ENCODE results near the gene AGBL4. TPM values are rescaled to one million over a fixed set of nuclear protein-coding genes. Genes with fewer than 3 reads are reported as not detected.

The AGBL4 gene
- total RNA-seq, 1 donor from 2014 or later, result 3.1 TPM

DNA sequence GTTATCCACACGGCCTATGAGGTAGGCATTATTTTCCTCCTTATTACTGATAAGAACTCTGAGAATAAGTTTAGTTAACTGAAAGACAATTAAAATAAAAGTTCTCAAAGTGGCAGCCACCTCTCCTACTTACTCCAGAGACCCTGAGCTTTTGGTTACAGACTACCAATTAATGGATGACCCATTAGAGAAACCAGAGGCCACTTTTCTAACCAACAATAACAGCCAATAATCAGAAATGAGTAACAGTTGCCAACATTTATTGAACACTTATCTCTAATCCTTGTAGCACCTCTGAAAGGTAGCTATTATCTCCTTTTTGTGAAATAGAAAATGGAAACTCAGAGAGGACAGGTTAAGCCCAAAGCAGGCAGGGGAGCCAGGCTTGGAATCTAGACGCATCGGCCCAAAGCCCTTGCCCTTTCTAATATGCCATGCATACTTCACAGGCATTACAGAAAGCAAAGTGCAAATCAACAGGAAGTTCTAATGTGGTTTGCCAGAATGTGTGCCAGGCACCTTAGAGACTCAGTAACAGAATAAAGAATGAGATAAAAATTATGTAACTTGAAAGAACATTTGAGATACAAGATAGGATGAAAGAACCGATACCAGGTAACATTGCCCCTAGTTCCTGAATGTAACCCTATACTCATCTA, 1297.1 kb downstream of the AGBL4 start:
- DNase-seq (ENCODE audit: low spot score), result no peak

- DNase-seq (ENCODE audit: low spot score), result no peak
These were observed 1297.6 kb downstream of the AGBL4 start for GRCh38 chr1:48726139-48726538.

DNA sequence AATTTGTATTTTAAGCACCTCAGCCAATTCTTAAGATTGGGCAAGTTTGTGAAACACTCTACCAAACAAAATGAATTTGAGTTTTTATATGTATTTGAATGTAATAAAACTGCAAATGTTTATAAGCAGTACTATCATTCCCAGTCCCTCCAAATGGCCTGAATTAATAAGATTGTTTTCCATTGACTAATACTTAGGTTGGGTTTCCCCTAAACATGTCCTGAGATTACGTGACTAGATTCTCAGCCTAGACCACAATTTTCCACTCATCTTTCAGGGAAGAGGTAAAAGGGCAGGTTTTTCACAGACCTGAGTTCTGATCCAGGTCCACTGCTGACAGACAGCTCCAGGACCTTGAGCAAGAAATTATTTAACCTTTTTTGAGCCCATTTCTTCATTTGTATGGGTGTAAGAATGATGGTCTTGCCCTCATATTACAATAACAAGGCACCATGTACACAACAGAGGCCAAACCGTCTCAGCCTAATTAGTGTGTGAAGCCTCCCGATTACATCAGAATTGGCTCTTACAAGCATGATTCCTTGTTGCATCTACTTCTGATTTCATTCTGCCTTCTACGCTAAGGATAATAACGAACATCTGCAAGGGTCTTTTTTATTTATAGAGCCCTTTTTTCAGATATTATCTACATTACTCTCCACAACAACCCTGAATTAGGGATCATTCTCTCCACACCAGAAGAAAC, 1298.3 kb downstream of the AGBL4 start:
- no peak for DNase-seq (ENCODE audit: low spot score)

DNA sequence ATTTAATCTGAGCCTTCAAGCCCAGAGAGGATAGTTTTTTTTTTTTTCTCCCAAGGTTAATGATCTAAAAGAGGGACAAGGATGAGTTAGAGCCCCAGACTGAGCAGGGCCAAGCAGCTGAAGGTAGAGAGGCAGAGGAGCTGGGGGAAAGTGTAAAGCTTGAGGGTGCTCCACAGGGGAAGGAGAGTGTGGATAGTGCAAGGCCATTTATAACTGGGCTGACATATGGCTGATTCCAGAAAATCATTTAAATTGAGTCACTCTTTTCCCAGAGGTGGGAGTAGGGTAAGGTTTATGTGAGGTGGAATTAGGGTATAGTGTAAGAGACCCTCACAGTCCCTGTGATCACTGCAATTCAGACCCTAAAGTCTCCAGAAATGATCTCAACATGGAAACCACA, 1302.8 kb downstream of the AGBL4 start:
- DNase-seq (ENCODE audit: low spot score), result no peak

DNA sequence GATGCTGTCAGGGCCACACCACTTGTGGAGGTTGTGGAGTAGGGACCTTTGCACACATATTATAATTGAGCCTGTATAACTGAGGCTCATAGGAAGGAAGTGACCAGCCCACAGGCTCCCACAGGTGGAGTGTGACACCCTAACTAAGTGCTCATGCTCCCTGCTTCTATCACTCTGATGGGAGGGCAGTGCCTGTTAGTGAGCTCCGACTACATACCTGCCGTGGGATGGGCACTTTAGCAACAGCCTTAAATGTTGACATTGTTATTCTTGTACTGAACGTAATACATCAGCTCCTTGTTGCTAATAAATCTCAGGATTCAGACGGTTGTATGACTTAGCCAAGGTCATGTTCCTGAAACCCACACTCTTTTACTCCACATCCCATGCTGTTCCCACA, 1305.0 kb downstream of the AGBL4 start:
- no peak for DNase-seq (ENCODE audit: low spot score)

GRCh38 chr1:48718116-48718630, 1305.6 kb downstream of the AGBL4 start:
- DNase-seq (ENCODE audit: low spot score), result no peak

DNA sequence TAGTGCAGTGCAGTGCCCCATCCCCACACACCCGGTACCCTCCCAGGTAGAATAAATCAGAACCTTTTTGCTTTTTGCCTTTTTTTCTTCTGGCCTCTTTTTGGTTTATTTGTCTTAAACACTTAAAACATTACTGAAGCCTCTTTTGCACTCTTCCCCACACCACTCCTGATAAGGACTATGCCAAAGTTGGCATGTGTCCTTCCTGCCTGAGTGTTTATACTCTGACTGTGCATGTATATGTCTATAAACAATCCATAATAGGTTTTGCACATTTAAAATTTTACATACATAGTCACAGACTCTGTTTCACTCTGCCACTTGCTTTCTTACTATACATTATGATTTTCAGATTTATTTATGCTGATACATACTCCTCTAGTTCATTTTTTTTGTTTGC, 1306.7 kb downstream of the AGBL4 start:
- peak; percentile 10 for DNase-seq (ENCODE audit: low spot score)

GRCh38 chr1:48715921-48716320, 1307.8 kb downstream of the AGBL4 start:
- no peak for DNase-seq (ENCODE audit: low spot score)

GRCh38 chr1:48710915-48711314, 1312.8 kb downstream of the AGBL4 start:
- DNase-seq (ENCODE audit: low spot score), result no peak

GRCh38 chr1:48710318-48710717, 1313.4 kb downstream of the AGBL4 start:
- no peak for DNase-seq (ENCODE audit: low spot score)

- DNase-seq (ENCODE audit: low spot score), result no peak
These were observed 1319.0 kb downstream of the AGBL4 start for GRCh38 chr1:48704736-48705135.

GRCh38 chr1:48701445-48701844, 1322.3 kb downstream of the AGBL4 start:
- no peak for DNase-seq (ENCODE audit: low spot score)

DNA sequence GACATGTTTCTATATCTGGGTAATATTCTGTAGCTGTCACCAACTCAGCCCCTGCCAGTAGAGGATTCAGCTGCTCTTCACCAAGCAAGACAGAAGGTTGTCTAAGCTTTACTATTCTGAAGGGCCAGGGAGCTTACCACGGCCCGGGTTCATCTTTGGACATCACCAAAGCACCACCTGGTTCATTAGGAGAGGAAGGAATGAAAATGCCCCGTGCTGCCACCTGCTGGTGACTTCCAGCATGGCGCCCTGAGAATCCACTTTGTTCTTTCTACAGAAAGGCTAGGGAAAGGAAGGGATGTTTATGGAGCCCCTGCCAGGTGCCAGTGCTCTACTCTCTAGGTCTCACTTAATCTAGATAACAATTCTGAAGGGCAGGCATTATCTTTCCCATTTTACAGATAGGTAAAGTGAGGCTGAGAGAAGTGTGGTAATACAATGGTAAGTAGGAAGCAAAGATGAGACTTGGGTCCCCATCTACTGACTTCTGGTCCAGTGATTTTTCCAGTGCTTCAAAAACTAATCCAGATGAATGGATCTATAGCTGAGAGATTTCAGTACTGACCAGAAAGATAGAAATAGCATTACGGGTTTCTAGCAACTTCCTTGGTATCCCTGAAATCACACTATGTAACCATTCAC, 1326.6 kb downstream of the AGBL4 start:
- peak; percentile 29 for DNase-seq (ENCODE audit: low spot score)

DNA sequence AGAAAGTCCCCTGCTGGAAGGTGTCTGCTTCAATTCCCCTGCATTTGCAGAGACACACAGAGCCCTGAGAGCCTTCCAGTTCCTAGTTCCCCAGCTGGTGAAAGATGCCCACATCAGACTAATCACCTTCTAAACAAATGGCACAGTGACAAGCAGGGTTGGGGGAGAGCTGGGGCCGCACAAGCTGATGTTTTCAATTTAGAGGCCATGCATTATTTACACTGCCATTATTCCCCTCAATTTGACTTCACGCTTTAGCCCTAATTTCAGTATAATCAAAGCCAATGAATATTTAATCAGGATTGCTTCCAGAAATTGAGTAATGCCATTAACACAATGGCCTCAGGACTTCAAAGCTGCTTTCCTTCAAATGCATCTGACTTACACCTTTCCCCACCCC, 1328.6 kb downstream of the AGBL4 start:
- DNase-seq (ENCODE audit: low spot score), result no peak

DNA sequence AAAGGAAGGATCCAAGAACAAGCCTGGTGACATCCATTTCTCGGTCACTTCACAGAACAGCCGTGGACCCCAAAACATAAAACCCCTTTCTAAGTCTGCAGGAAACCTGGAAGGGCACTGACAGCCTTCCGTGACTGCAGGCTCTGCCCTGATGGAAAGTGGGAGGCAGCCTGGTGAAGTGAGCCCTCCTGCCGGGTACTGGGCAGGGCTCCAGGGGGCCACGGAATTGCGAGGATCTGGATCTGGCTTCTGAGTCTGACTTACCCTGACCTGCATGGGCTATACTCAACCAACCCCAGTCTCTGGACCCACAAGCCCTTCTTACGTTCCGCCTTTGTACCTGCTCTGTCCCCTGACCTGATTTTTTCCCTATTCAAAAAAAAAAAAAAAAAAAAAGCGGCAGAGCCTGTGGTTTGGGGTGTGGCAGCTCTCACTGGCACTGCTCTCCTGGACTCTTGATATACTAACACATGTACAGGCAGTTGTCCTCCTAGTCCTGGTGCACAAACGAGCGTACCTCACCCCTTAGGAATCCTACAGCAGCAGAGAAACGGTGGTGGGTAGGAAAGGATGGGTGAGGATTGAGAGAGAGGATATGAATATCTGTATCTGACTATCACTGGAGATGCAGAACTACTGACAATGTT, 1330.0 kb downstream of the AGBL4 start:
- no peak for DNase-seq (ENCODE audit: low spot score)

DNA sequence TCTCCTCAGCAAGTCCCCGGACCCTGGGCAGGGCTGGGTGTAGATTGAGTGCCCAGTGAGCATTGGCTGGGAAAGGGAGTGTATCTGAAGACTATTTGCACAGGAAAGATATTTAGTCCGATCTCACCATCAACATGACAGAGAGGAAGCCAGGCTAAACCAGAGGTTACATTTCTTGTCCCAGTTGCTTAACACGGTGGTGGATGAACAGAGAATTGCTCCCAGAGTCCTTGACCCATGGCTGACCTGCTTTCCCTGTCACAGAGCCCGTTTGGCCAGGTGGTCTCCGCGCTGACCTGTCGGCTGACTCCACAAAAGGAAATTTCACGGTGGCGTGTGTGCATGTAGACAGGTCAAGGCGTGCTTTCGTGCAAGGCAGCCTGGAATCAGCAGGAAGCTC, 1330.6 kb downstream of the AGBL4 start:
- DNase-seq (ENCODE audit: low spot score), result no peak

GRCh38 chr1:48692235-48692634, 1331.5 kb downstream of the AGBL4 start:
- DNase-seq (ENCODE audit: low spot score), result no peak

DNA sequence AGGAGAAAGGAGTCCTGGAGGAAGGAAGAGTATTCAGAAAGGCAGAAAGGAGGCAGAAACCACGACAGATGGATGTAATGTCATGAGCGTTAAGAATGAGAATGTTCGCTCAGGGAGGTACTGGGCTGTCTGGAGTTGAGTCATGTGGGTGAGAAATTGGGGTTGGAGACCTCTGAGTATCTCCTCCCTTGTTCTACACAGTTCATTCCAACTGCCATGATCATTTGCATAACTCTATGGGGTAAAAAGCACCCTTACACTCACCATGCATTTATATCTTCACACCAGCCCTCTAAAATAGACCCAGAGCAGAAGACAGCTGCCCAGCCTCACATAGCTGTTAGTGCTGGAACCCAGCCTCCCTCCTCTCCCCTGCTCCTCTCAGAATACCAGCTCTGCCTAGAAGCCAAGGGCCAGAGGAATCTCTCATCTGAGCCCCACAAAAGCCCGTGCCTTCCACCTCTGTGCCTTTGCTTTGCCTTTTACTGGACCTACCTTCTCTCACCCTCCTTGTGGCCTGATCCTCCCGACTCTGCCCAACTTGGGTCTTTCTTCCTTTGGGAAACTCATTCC, 1332.2 kb downstream of the AGBL4 start:
- DNase-seq (ENCODE audit: low spot score), result no peak

DNA sequence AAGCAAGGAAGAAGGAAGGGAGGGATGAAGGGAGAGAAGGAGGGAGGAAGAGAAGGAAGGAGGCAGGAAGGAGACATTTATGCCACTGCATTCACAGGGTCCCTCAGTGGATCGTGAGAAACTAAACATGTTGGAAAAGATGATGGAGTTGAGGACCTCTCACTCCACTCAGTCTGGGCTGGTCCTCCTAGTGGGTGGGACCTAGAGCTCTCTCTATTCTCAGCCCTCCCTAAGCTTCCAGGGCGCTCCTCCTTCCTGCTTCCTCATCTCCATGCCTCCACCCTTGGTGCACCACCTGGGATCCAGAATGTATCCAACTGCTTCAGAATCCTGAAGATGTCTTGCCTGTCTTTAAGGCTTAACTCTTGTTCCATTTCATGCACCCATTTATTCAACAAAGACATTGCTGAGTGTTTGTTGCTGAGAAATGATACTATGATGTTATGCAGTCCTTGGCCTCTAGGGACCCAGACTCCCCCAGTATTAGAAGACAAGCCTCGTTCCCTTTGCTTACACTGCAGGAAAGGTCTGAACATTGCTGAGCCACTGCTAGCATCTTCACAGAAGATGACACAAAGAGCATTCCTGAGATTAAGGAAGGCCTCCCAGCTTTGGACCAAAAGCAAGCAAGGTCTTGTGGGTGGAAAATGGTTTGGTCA, 1335.5 kb downstream of the AGBL4 start:
- peak; percentile 20 for DNase-seq (ENCODE audit: low spot score)

DNA sequence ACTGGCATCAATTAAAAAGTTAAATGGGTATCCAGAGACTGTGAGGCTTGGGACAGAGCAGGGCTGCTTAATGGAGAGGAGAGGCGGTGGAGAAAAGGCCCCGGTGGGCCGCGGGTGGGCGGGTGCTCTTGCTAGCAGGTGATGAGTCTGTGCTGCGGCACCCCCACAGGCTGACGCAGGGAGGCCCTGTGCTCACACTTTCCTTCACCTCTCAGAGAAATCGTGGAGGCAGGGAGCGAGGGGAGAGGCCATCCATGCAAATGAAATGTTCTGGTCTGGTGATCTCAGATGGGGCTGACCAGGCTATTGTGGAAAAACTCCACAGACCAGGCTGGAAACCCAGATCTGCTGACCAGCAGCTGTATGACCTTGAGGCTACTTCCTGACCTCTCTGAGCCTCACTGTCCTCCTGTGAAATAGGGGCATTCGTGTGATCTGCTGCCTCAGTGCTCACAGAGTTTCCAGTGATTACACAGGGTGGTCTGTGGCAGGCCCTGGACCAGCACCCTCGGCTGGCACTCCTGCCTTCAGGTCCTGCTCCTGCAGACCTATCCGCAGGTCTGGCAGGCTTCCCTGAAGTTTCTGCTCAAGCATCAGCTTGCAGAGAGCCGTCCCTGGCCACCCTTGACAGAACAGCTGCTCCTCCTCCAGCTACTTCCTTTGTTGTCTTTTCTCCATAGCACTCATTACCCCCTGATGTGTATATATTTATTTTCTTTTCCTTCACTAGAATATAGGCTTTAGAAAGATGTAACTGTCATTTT, 1336.3 kb downstream of the AGBL4 start:
- DNase-seq (ENCODE audit: low spot score), result no peak

DNA sequence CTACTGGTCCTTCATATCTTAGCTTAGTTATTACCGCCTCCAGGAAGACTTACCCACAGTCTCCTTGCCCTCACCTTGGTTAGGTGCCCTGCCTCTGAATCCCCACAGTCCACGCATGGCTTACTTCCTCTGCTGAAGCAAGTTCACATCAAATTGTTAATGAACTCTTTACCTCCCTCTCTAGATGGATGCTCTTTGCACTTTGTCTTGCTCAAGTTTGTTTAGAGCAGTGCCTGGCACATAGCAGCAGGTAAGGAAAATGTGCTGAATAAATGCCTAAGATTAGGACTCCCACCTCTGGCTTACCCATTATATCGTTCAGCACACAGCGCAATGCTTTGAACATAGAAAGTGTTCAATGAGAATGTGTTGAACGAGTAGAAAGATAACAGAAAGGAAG, 1337.6 kb downstream of the AGBL4 start:
- DNase-seq (ENCODE audit: low spot score), result no peak
